CD4-positive, alpha-beta T cell treated with Interleukin-15 for 4 hours (primary cell): Measurements from ENCODE around the gene AOPEP.

Experiments
- DNase-seq: peaks from one replicate; pipeline ENCODE4 v3.0.0-alpha.2; 2020; ENCODE audit warnings: low spot score

Gene AOPEP

GRCh38 chr9:94767331-94768072, 41.0 kb downstream of the AOPEP start:
- no peak for DNase-seq

GRCh38 chr9:94768766-94769165, 42.3 kb downstream of the AOPEP start:
- no peak for DNase-seq

GRCh38 chr9:94770334-94770733, 43.8 kb downstream of the AOPEP start:
- DNase-seq = no peak

- no peak for DNase-seq
Observed at GRCh38 chr9:94771096-94771495, 44.6 kb downstream of the AOPEP start.

- DNase-seq = no peak
Observed at GRCh38 chr9:94772144-94772543, 45.6 kb downstream of the AOPEP start.

- no peak for DNase-seq
Observed at GRCh38 chr9:94772639-94773303, 46.3 kb downstream of the AOPEP start.

- no peak for DNase-seq
Observed at GRCh38 chr9:94773655-94774054, 47.2 kb downstream of the AOPEP start.

- no peak for DNase-seq
Observed at GRCh38 chr9:94778013-94778412, 51.5 kb downstream of the AOPEP start.

- no peak for DNase-seq
Observed at GRCh38 chr9:94779031-94779430, 52.5 kb downstream of the AOPEP start.

- DNase-seq = no peak
Observed at GRCh38 chr9:94779693-94780290, 53.3 kb downstream of the AOPEP start.

GRCh38 chr9:94780516-94780950, 54.0 kb downstream of the AOPEP start:
- no peak for DNase-seq

GRCh38 chr9:94782355-94783101, 56.0 kb downstream of the AOPEP start:
- DNase-seq = no peak

- DNase-seq = peak; percentile 47
Observed at GRCh38 chr9:94783102-94783682, 56.7 kb downstream of the AOPEP start.

GRCh38 chr9:94783928-94784327, 57.4 kb downstream of the AOPEP start:
- no peak for DNase-seq

- DNase-seq = no peak
Observed at GRCh38 chr9:94785215-94786169, 59.0 kb downstream of the AOPEP start.

GRCh38 chr9:94786586-94786985, 60.1 kb downstream of the AOPEP start:
- no peak for DNase-seq

GRCh38 chr9:94787266-94787665, 60.8 kb downstream of the AOPEP start:
- DNase-seq = no peak

- no peak for DNase-seq
Observed at GRCh38 chr9:94788570-94789105, 62.1 kb downstream of the AOPEP start.

- no peak for DNase-seq
Observed at GRCh38 chr9:94791435-94791834, 64.9 kb downstream of the AOPEP start.

GRCh38 chr9:94792511-94792910, 66.0 kb downstream of the AOPEP start:
- no peak for DNase-seq
